AG04450 (cell line): Measurements from ENCODE around the gene DACT3. TPM values are rescaled to one million over a fixed set of nuclear protein-coding genes. Genes with fewer than 3 reads are reported as not detected.

Source experiments
- CTCF ChIA-PET: fragments of 300-600, 350-600 bp; formaldehyde crosslinking; extraction: SDS; loops from one replicate; lab custom pipeline; 2022; ENCODE audit warnings: antibody characterized with exemption, inconsistent platforms; lab: Charles Lee
- POLR2A ChIA-PET: fragments of 350-600 bp; formaldehyde crosslinking; extraction: SDS; loops from one replicate; lab custom pipeline; 2021; ENCODE audit warnings: antibody characterized with exemption, inconsistent platforms; lab: Yijun Ruan, JAX
- DNase-seq: peaks from one replicate; pipeline ENCODE4 v3.0.0-alpha.2; 2011; ENCODE audit warnings: low read depth, low spot score
- H3K27ac ChIP-seq: one replicate; pipeline ENCODE4 v1.5.1; 2012; ENCODE audit warnings: low read depth, low read length, control low read depth
- H3K27me3 ChIP-seq: one replicate; pipeline ENCODE4 v1.6.0; 2012; ENCODE audit warnings: low read length; ENCODE audit not compliant: control insufficient read depth, insufficient read depth
- H3K4me3 ChIP-seq: 2 replicates; pipeline ENCODE4 v1.5.1; 2011; ENCODE audit warnings: mild to moderate bottlenecking, low read depth, low read length, control low read depth
- H3K9me3 ChIP-seq: 2 replicates; pipeline ENCODE4 v1.5.1; 2012; ENCODE audit warnings: low read length; ENCODE audit not compliant: control insufficient read depth, insufficient read depth
- polyA plus RNA-seq: library from polyadenylated mRNA; depleted of rRNA; stranded (reverse); fragments of >200 nt; gene quantifications from 2 replicates; pipeline ENCODE4 v1.2.3, GENCODE V29; 2011
- TF ChIP-seq, protein P1 (sequence below): IDR thresholded peaks from 2 replicates; pipeline ENCODE4 v1.5.1; 2011; ENCODE audit warnings: low read depth, low read length, control low read depth, inconsistent platforms

The DACT3 gene
- polyA plus RNA-seq, 1 experiment = 6.1 TPM

DNA sequence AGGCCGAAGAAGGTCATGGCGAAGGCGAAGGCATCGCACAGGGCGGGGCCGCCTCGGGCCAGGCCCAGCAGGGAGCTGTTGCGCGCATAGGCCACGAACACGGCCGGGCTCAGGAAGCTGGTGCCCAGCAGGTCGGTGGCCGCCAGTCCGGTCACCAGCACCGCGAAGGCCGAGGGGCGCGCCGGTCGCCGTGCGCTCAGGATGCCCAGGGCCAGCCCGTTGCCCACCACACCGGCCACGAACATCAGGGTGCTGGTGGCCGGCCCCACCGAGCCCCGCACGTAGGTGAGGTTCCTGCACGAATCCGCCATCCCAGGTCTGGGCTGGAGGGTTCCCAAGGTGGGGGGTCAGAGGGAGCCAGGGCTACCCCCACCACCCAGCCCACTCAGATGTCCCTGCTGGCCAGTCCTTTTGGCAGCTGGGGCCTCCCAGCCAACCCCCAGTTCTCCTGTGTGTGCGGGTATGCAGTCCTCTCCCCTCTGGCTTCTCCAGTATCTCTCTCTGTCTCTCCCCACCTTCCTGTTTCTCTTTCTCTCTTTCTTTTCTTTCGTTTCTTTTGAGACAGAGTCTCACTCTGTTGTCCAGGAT lies 37.0 kb downstream of the DACT3 start:
- CTCF ChIA-PET = interaction anchor here (1.1 kb wide), 1 partner anchor 38 kb away, joined by 6 read pairs; no protein-coding TSS in a partner anchor
- H3K27ac ChIP-seq = no peak overlapping the region
- peak overlapping the region; percentile 59 for H3K4me3 ChIP-seq
- POLR2A ChIA-PET = interaction anchor here (1.2 kb wide), 1 partner anchor 37 kb away, joined by 8 read pairs; the partner anchor contains the start of gene DACT3
- H3K9me3 ChIP-seq = no peaks in the 10 kb centered on the region; the same call in 1 of the 2 replicates
- H3K27me3 ChIP-seq = no peaks in the 10 kb centered on the region
- DNase-seq = no peak
- TF ChIP-seq, protein P1, sequence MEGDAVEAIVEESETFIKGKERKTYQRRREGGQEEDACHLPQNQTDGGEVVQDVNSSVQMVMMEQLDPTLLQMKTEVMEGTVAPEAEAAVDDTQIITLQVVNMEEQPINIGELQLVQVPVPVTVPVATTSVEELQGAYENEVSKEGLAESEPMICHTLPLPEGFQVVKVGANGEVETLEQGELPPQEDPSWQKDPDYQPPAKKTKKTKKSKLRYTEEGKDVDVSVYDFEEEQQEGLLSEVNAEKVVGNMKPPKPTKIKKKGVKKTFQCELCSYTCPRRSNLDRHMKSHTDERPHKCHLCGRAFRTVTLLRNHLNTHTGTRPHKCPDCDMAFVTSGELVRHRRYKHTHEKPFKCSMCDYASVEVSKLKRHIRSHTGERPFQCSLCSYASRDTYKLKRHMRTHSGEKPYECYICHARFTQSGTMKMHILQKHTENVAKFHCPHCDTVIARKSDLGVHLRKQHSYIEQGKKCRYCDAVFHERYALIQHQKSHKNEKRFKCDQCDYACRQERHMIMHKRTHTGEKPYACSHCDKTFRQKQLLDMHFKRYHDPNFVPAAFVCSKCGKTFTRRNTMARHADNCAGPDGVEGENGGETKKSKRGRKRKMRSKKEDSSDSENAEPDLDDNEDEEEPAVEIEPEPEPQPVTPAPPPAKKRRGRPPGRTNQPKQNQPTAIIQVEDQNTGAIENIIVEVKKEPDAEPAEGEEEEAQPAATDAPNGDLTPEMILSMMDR = no peak

DNA sequence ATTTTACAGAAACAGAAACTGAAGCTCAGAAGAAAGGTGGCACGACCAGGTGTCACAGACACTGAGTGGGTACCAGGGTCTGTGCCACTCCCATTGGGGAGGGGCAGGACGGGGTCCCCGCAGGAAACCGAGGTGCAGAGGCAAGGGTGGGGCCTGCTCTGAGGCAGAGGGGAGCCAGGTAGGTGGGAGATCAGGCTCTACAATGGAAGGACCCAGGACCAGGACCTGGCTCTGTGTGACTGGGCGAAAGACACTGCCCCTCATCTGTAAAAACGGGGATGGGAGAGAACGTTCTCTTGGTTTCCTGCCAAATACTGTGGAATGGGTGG lies 38.9 kb downstream of the DACT3 start:
- Histone ChIP-seq H3K4me3 (peak overlapping the region; percentile 29; the same call in 1 of the 2 replicates), H3K27ac (no peak overlapping the region), H3K27me3 (no peaks in the 10 kb centered on the region), H3K9me3 (no peaks in the 10 kb centered on the region; the same call in 1 of the 2 replicates)
- CTCF ChIA-PET = interaction anchor here (14.3 kb wide), 1 partner anchor 42 kb away, joined by 296 read pairs; the partner anchor contains the start of gene DACT3
- DNase-seq = no peak
- TF ChIP-seq, protein P1 = no peak
- POLR2A ChIA-PET = interaction anchor here (0.7 kb wide), 1 partner anchor 16 kb away, joined by 11 read pairs; no protein-coding TSS in a partner anchor

DNA sequence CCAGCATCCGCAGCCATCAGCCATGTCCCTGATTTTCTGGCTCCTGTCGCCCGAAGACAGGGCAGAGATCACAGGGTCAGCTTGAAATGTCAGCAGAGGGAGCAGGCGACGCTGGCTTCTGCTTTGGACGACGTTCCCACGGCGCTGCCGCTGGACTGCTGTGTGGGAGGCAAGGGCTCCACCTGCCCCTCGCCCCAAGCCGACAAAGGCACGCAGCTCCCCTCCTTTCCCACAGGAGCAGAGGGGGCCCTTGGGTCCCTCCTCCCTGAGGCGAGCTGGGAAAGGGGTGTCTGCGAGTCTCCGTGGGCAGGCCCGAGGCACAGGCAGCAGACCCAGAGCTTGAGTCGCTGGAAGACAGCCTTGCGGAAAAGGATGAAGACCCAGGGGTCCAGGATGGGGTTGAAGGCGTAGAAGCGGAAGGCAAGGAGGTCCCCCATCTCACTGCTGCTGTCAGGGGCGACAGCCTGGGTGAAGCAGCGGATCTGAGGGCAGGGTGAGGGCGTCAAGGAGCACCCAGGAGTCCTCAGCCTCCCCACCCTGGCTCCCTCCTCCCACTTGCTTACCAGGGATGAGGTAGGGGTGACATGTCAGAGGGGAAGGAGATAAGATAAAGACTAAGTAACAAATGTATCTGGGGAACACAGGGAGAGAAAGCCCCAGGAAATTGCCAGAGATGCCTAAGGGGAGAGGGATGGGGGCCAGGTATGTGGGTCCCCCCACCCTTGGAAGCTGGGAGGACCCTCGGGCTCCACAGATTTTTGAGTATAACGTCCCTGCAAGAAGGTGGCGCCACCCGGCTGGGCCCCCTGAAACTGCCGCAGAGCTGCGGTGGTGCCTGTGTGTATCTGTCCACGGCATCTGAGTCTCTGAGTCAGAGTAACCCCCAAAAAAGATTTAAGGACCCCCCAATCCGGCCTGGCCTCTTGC lies 39.5 kb downstream of the DACT3 start:
- POLR2A ChIA-PET = interaction anchor here (0.6 to 1.2 kb wide), 3 partner anchors 21 to 489 kb away, joined by 3 to 5 read pairs (median 3); no protein-coding TSS in a partner anchor
- peak overlapping the region; percentile 57 for H3K27ac ChIP-seq
- CTCF ChIA-PET = interaction anchor here (14.3 kb wide), 1 partner anchor 43 kb away, joined by 296 read pairs; the partner anchor contains the start of gene DACT3
- no peaks in the 10 kb centered on the region; the same call in 1 of the 2 replicates for H3K9me3 ChIP-seq
- no peaks in the 10 kb centered on the region for H3K27me3 ChIP-seq
- peak overlapping the region; percentile 43 for H3K4me3 ChIP-seq
- no peak for DNase-seq
- TF ChIP-seq, protein P1 = 0 out of 2 replicates have a peak, but pooled peaks have one; percentile 16

DNA sequence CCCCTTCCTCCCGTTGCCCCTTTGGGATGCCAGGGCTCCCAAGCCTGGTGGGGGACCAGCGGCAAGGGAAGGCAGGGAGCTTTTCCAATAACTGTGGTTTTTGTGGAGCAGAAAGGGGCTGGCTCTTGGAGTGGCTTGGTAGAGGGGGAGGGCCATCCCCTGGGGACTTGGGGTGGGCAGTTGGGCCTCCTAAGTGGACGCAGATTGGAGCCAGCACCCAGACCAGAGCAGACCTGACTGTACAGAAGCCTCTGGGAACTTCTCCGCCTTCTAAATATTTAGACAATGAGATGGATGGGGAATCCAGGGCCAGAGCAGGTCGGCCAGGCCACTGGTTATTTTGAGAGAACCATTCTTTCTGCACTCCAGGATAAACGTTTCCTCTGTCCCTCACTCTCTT lies 40.3 kb downstream of the DACT3 start:
- POLR2A ChIA-PET = interaction anchor here (0.6 to 1.2 kb wide), 3 partner anchors 20 to 490 kb away, joined by 3 to 5 read pairs (median 3); no protein-coding TSS in a partner anchor
- Histone ChIP-seq H3K4me3 (peak overlapping the region; percentile 43), H3K27me3 (no peaks in the 10 kb centered on the region), H3K27ac (peak overlapping the region; percentile 78), H3K9me3 (no peaks in the 10 kb centered on the region; the same call in 1 of the 2 replicates)
- CTCF ChIA-PET = interaction anchor here (14.3 kb wide), 1 partner anchor 44 kb away, joined by 296 read pairs; the partner anchor contains the start of gene DACT3
- TF ChIP-seq, protein P1 = no peak
- DNase-seq = no peak
